EH (cell line): Measurements from ENCODE around the gene PARP6.
"Not testable (repeated sequence)": the region's sequence is repeated elsewhere in the genome, so short reads cannot be mapped to it uniquely, and the experiment has no call there.

ENCODE experiments used
- DNase-seq: peaks from one replicate; pipeline ENCODE4 v3.0.0-alpha.2; 2015; ENCODE audit warnings: low read depth

The PARP6 gene

DNA sequence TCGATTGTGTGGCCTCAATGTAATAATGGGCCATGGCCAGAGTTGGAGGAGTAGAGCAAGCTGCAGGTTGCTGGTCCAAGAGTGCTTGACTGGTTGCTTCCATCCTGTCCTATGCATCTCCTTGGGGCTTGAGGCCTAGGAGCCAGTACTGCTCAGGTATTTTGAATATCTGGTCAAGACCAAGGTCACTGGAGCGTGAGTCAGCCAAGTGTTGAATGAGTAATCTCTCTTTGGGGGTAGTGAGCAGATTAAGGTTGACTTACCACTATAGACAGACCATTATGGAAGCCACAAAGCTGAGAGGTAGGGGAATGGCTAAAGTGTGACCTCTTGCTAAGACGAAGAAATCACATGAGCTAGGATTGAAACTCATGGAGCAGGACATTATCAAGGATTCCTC is 9.4 kb upstream of the PARP6 start:
- no peak for DNase-seq

GRCh38 chr15:72280751-72281150 is 8.4 kb upstream of the PARP6 start:
- DNase-seq = no peak

DNA sequence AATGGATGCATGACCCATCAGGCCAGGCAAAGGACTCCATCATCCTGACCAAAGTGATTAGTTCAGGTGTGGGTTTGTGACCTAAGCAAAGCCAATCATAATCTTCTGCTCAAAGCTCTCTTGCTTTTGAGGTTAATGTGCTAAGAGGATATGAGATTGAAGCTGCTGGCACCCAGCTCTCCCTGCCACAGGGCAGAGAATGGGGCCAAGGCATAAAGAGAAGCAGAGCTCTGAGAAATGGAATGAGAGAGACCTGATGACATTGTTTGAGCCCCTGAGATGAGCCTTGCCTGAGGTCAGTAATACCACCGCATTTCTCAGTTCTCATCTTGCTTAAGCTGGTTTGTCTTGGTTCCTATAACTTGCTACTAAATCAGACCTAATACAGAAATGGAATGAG is 6.4 kb upstream of the PARP6 start:
- DNase-seq = no peak

GRCh38 chr15:72276326-72276700 is 4.0 kb upstream of the PARP6 start:
- DNase-seq = peak; percentile 47

- DNase-seq = not testable (repeated sequence)
These were observed 3.4 kb upstream of the PARP6 start for GRCh38 chr15:72275635-72276325.

- no peak for DNase-seq
These were observed 621 bp upstream of the PARP6 start for GRCh38 chr15:72272997-72273352.

- DNase-seq = peak; percentile 32
These were observed 500 bp downstream of the PARP6 start for GRCh38 chr15:72271895-72272212.

- no peak for DNase-seq
These were observed 1.1 kb downstream of the PARP6 start for GRCh38 chr15:72271221-72271620.

- no peak for DNase-seq
These were observed 2.6 kb downstream of the PARP6 start for GRCh38 chr15:72269739-72270138.

DNA sequence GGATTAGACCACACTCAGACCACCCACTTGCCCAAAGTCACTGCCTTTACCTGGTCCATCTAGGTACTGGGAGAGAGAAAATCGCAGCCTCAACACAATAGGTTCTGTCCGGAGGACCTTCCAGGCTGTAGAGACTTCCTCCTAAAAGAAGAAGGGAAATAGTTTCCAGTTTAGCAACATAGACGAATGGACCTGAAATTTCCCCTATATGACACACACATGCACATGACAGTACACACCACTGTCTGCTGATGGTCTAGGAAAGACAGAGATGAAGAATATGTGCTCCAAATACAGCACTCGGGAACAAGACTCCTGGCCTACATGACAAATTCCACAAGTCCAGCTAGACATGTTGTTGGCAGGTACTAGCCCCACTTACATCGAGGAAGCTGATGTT is 7.3 kb downstream of the PARP6 start:
- DNase-seq = no peak

DNA sequence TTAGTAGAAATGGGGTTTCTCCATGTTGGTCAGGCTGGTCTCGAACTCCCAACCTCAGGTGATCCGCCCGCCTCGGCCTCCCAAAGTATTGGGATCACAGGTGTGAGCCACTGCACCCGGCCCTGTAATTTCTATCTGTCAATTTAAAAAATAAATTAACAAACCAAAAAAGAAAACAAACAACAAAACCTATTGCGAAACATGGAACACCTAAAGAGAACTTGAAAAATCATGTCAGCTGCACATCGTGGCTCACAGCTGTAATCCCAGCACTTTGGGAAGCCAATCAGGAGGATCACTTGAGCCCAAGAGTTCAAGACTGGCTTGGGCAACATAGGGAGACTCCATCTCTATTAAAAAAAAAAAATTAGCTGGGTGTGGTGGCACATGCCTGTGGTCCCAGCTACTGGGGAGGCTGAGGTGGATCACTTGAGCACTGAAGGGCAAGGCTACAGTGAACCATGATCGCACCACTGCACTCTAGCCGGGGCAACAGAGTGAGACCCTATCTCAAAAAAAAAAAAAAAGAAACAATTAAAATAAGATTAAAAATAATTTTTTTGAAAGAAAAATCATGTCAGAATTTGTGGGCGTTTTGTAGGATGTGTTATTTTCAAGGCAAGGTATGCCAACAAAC is 19.6 kb downstream of the PARP6 start:
- DNase-seq = no peak

DNA sequence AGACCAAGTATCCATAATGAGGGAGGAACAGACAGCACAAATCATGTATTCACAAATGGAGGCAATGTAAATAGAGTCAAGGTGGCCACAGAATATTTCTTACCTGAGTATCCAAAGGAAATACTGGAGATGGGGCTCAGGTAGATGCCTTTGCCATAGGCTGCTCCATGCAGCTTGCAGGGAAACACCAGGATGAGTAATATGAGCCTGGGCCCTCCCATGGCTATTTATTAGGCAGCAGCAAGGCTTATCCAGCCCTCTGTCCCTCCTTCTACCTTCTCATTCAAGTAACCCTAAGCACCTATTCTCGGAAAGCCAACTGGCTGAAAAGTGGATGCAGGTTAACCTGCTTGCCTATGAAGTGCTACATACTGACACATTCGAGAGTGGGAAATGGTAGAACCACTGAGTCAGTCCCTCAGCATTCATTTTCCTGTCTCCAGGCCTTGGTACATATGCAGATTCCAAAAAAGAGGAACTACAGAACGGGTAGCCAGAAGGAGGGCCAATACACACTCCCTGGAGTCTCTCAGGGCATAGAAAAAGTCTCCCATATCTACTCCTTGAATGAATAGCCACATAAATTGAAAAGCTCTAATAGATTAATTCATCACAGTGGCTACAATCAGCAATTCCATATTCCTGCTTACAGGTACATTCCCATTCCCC is 23.1 kb downstream of the PARP6 start:
- DNase-seq = no peak

GRCh38 chr15:72248514-72248913 is 23.8 kb downstream of the PARP6 start:
- DNase-seq = no peak

DNA sequence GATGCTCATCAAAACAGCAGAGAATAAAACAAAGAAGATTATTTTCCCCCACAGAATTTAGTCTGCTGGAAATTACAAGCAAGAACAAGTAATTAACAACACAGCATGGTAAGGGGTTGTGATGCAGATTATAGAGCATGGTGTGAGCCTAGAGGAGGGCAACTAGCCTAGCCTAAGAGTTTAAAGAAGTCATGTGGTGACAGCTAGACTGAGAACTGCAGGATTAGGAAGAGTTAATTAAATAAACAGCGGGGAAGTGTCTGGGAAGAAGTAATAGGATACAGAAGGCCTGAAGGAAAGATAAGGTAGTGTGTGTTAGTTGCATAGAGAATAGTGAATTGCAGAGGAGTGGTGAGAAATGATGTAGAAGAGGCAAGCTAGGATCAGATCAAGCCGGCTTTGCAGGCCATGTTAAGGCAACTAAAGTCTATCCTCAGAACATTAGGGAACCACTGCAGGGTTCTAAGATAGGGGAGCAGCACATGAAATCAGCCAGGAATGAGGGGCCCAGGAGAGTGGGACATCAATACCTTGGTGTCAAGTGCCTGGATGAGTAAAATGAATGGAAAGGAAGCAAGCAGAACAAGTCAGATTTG is 29.5 kb downstream of the PARP6 start:
- DNase-seq = no peak

DNA sequence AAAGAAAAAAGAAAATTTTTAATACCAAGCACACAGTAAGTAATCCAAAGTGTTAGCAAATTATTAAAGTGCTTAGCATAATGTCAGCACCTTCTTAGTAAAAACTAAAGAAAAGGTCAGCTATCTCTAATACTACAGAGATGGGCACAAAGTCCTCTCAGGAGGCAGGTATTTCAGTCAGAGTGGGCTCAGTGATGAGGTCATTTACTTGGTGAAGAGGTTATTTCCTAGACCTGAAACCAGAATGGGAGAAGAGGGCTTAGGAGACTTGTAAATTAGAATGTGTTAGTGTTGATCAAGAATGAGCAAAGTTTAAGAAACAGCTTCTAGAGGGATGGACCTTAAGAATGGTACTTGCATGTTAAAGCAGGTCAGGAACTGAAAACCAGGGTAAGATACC is 32.7 kb downstream of the PARP6 start:
- no peak for DNase-seq

- DNase-seq = no peak
These were observed 33.8 kb downstream of the PARP6 start for GRCh38 chr15:72238586-72238985.

DNA sequence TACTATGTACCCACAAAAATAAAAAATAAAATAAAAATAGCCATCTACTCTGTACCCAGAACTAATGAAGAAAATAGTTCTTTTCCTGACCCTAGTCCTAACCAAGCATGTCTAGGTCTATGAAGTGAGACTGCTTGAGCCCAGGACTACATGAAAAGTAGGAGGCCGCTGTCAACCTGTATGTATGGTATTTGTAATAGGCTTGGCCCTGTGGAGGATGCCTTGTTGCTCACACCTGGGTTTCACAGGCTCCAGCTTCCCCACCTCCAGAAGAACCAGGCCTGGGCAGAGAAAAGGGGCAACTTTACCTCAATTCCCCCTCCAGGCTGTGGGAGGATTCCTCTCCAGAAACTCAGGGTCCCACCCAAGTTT is 34.5 kb downstream of the PARP6 start:
- no peak for DNase-seq

GRCh38 chr15:72237029-72237852 is 35.1 kb downstream of the PARP6 start:
- DNase-seq = peak; percentile 99

GRCh38 chr15:72236381-72237003 is 35.9 kb downstream of the PARP6 start:
- no peak for DNase-seq

- no peak for DNase-seq
These were observed 37.1 kb downstream of the PARP6 start for GRCh38 chr15:72235298-72235697.

- DNase-seq = no peak
These were observed 38.6 kb downstream of the PARP6 start for GRCh38 chr15:72233769-72234168.

DNA sequence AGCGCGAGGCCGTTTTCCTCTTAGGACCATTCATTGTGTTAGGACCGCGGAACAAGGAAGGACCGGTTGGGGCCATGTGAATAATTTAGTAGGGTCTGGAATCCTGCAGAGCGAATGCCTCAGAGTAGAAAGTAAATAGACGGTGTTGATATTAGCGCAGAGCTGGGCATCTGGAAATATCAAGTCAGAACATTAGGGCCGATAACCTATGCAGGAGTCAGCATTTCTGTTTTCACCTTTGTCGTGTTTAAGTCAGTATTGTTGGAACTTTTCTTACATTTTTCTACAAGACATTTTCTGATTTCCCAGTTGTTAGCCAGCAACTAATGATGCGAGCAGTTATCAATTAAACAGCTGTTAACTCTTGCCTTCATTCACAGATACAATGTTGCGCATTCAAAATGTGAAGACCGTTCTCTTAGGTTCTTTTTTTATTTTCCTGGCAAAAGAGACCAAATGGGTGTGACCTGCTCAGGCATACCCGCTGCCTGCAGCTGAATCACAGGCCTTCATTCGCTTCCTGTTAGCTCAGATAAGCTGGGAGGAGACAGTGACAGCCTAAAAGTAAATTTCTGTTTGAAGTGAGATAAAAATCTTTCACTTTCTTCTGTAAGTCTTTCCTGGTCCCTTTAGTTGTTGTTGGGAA is 40.4 kb downstream of the PARP6 start:
- DNase-seq = peak; percentile 83
